Nephron progenitor cell (in vitro differentiated cells): ENCODE results near the gene TNNI3K.

ENCODE experiments used
- DNase-seq: peaks from one replicate; pipeline ENCODE4 v3.0.0; 2021
- H3K27ac Mint-ChIP-seq: 2 replicates; pipeline ENCODE4 v1.8.0; 2021; ENCODE audit warnings: mild to moderate bottlenecking, moderate library complexity, mixed read lengths
- H3K27me3 Mint-ChIP-seq: 2 replicates; pipeline ENCODE4 v1.8.0; 2021; ENCODE audit warnings: mild to moderate bottlenecking, low read depth, mixed read lengths; ENCODE audit not compliant: poor library complexity
- H3K36me3 Mint-ChIP-seq: 2 replicates; pipeline ENCODE4 v1.8.0; 2021; ENCODE audit warnings: low read depth, mixed read lengths
- H3K4me1 Mint-ChIP-seq: 2 replicates; pipeline ENCODE4 v1.8.0; 2021; ENCODE audit warnings: mixed read lengths
- H3K4me3 Mint-ChIP-seq: 2 replicates; pipeline ENCODE4 v1.8.0; 2021; ENCODE audit warnings: mild to moderate bottlenecking, moderate library complexity, mixed read lengths
- H3K9me3 Mint-ChIP-seq: 2 replicates; pipeline ENCODE4 v1.8.0; 2021; ENCODE audit warnings: mild to moderate bottlenecking, moderate library complexity, mixed read lengths
- CTCF ChIP-seq: fragments of 200-600 bp; sonication (generic); IDR thresholded peaks from 2 replicates; pipeline ENCODE4 v1.5.0; 2021; ENCODE audit warnings: antibody characterized with exemption

The TNNI3K gene

GRCh38 chr1:74266001-74266400 lies 30.8 kb downstream of the TNNI3K start:
- no peaks in the 10 kb centered on the region for H3K4me1 Mint-ChIP-seq
- H3K27me3 Mint-ChIP-seq = no peaks in the 10 kb centered on the region
- H3K9me3 Mint-ChIP-seq = no peaks in the 10 kb centered on the region
- TF ChIP-seq CTCF = no peak
- H3K27ac Mint-ChIP-seq = no peak overlapping the region
- no peak for DNase-seq
- H3K36me3 Mint-ChIP-seq = no peaks in the 10 kb centered on the region
- no peak overlapping the region for H3K4me3 Mint-ChIP-seq

- Mint-ChIP-seq H3K36me3 (no peaks in the 10 kb centered on the region), H3K9me3 (no peaks in the 10 kb centered on the region), H3K4me1 (no peaks in the 10 kb centered on the region), H3K27me3 (no peaks in the 10 kb centered on the region), H3K27ac (no peak overlapping the region), H3K4me3 (no peak overlapping the region)
- DNase-seq = no peak
- peak; percentile 10 for TF ChIP-seq CTCF
These were observed 36.3 kb downstream of the TNNI3K start for GRCh38 chr1:74271503-74271902.

GRCh38 chr1:74280642-74281396 lies 45.6 kb downstream of the TNNI3K start:
- Mint-ChIP-seq H3K27me3 (no peaks in the 10 kb centered on the region), H3K9me3 (no peaks in the 10 kb centered on the region), H3K27ac (no peak overlapping the region), H3K4me3 (no peak overlapping the region), H3K36me3 (no peaks in the 10 kb centered on the region), H3K4me1 (no peaks in the 10 kb centered on the region)
- no peak for TF ChIP-seq CTCF
- DNase-seq = no peak

- no peaks in the 10 kb centered on the region for H3K4me1 Mint-ChIP-seq
These were observed 51.2 kb downstream of the TNNI3K start for GRCh38 chr1:74286414-74286813.

GRCh38 chr1:74314438-74314837 lies 79.3 kb downstream of the TNNI3K start:
- H3K27me3 Mint-ChIP-seq = no peaks in the 10 kb centered on the region
- TF ChIP-seq CTCF = no peak
- no peak for DNase-seq

More at GRCh38 chr1:74286414-74286813, 51.2 kb downstream of the TNNI3K start:
- peaks cover 8% of the 10 kb centered on the region for H3K9me3 Mint-ChIP-seq
- no peak for TF ChIP-seq CTCF
- no peaks in the 10 kb centered on the region for H3K36me3 Mint-ChIP-seq
- no peak overlapping the region for H3K27ac Mint-ChIP-seq
- H3K27me3 Mint-ChIP-seq = no peaks in the 10 kb centered on the region
- H3K4me3 Mint-ChIP-seq = no peak overlapping the region
- no peak for DNase-seq

GRCh38 chr1:74316302-74316701 lies 81.1 kb downstream of the TNNI3K start:
- H3K27me3 Mint-ChIP-seq = no peaks in the 10 kb centered on the region
- peak overlapping the region; percentile 46 for H3K27ac Mint-ChIP-seq
- no peak for TF ChIP-seq CTCF
- H3K9me3 Mint-ChIP-seq = no peaks in the 10 kb centered on the region
- no peak for DNase-seq
- H3K36me3 Mint-ChIP-seq = no peaks in the 10 kb centered on the region
- H3K4me1 Mint-ChIP-seq = peaks cover 13% of the 10 kb centered on the region
- H3K4me3 Mint-ChIP-seq = no peak overlapping the region

More at GRCh38 chr1:74314438-74314837, 79.3 kb downstream of the TNNI3K start:
- Mint-ChIP-seq H3K9me3 (peaks cover 5% of the 10 kb centered on the region), H3K4me3 (no peak overlapping the region), H3K27ac (no peak overlapping the region), H3K36me3 (no peaks in the 10 kb centered on the region), H3K4me1 (peaks cover 13% of the 10 kb centered on the region)
